ENCODE data around the gene AMER3. TPM values are rescaled to one million over a fixed set of nuclear protein-coding genes. Genes with fewer than 3 reads are reported as not detected.

Gene AMER3
- total and polyA plus RNA-seq, 5 donors = 0.02 TPM; not detected in 4

DNA sequence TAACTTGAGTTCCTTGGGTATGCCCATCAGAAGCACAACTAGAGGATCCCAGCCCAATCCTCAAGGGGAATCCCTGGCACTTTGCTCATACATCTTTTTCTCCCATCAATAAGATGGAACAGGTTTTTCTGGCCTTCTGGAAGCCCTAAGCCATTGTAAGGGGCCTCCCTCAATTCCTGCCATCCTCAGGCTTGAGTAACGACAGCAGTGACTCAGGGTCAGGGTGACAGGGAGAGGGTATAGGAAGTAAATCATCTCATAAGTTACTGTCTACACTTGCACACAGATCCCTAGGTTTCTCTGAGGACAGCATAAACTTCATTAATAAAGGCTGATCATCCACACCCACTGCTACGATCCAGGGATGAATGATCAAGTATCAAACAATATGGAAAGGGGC is 35.0 kb downstream of the AMER3 start:
- H3K27ac ChIP-seq (ENCODE audit: low read length) = no peak overlapping the region
- H3K27me3 ChIP-seq (ENCODE audit: control insufficient read depth, insufficient read depth) = no peaks in the 10 kb centered on the region
- H3K4me1 ChIP-seq (ENCODE audit: control insufficient read depth, insufficient read depth, low read length) = no peaks in the 10 kb centered on the region
- DNase-seq (no peak), ATAC-seq (no peak)
- no peaks in the 10 kb centered on the region for H3K9me3 ChIP-seq (ENCODE audit: control insufficient read depth, low read length)
- H3K4me3 ChIP-seq (ENCODE audit: low read length) = no peak overlapping the region
- WGBS = 86% methylated on average over 2 of the region's 2 CpGs
- intact Hi-C loops (cut with DNase I) = no loop called here

DNA sequence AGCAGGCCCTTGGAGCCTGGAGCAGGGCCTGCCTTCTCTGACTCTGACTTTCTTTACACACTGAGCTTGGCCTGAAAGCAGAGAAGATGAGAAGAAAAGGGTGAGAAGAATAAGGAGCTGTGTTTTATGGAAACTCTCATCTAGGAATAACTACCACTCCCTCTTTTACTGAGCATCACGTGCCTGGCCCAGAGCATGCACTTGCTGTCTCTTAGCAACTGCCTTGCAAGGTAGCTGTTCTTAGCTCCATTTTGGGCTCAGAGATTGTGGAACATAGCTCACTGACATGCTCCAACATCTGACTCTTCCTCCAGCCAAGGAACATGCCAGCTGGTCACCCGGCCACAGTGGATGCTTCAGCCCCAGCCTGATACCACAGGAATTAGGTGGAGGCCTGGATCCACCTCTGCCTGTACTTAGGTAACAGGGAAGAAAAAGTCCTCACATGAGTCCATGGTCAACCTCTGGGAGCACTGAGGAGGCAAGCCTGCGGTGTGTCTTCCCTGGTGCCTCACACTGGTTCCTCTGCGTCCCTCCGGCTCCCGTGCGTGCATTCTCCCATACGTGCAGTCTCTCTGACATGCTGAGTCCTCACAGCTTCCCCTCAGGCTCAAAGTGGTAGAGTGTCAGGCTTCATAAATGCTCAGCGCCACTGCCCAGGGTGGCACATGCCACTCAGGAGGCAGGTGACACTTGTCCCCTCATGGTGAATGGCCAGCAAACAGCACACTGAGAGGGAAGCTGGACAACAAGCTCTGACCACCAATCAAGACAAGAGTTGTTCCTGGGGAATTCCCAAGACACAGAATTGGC is 35.7 kb downstream of the AMER3 start:
- Histone ChIP-seq H3K27ac (ENCODE audit: low read length) (no peak overlapping the region), H3K4me1 (ENCODE audit: control insufficient read depth, insufficient read depth, low read length) (no peaks in the 10 kb centered on the region), H3K4me3 (ENCODE audit: low read length) (no peak overlapping the region), H3K9me3 (ENCODE audit: control insufficient read depth, low read length) (no peaks in the 10 kb centered on the region), H3K27me3 (ENCODE audit: control insufficient read depth, insufficient read depth) (no peaks in the 10 kb centered on the region)
- WGBS = 83% methylated on average over 9 of the region's 9 CpGs
- intact Hi-C loops (cut with DNase I) = no loop called here
- DNase-seq (no peak), ATAC-seq (no peak)

- no peak for DNase-seq
- no peak for ATAC-seq
- H3K4me3 ChIP-seq (ENCODE audit: low read length) = no peak overlapping the region
- 48% methylated on average over 4 of the region's 4 CpGs for WGBS
- no peak overlapping the region for H3K27ac ChIP-seq (ENCODE audit: low read length)
- H3K27me3 ChIP-seq (ENCODE audit: control insufficient read depth, insufficient read depth) = no peaks in the 10 kb centered on the region
- H3K4me1 ChIP-seq (ENCODE audit: control insufficient read depth, insufficient read depth, low read length) = no peaks in the 10 kb centered on the region
- intact Hi-C loops (cut with DNase I) = no loop called here
- no peaks in the 10 kb centered on the region for H3K9me3 ChIP-seq (ENCODE audit: control insufficient read depth, low read length)
Observed at GRCh38 chr2:130791617-130791939, 36.2 kb downstream of the AMER3 start.

- Histone ChIP-seq H3K4me3 (ENCODE audit: low read length) (no peak overlapping the region), H3K27me3 (ENCODE audit: control insufficient read depth, insufficient read depth) (no peaks in the 10 kb centered on the region), H3K27ac (ENCODE audit: low read length) (no peak overlapping the region), H3K4me1 (ENCODE audit: control insufficient read depth, insufficient read depth, low read length) (no peaks in the 10 kb centered on the region), H3K9me3 (ENCODE audit: control insufficient read depth, low read length) (no peaks in the 10 kb centered on the region)
- ATAC-seq (no peak), DNase-seq (no peak)
- intact Hi-C loops (cut with DNase I) = loop anchor here (5.0 kb wide), 3 partner anchors 77 to 127 kb away; no protein-coding TSS in a partner anchor
- WGBS = 58% methylated on average over 2 of the region's 2 CpGs
Observed at GRCh38 chr2:130795431-130795830, 40.1 kb downstream of the AMER3 start.

DNA sequence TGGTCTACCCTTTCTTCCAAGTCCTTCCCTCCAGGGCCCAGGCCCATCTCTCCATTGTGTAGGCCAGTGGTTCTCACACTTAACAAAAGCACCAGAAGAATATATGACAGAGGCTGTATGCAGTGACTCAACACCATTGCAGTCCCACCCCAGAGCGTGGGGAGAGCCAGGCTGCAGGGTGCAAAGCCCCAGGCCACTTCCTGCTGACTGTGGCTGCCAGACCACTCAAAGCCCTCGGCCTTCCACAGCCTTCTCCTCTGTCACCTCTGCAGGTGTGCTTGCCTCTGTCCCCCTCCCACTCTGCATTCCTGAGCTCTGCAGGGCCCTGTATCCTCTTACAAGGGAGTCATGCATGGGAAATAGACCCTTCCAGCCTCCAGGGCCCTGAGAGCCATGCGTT is 41.0 kb downstream of the AMER3 start:
- 72% methylated on average over 3 of the region's 3 CpGs for WGBS
- intact Hi-C loops (cut with DNase I) = loop anchor here (2.0 to 5.0 kb wide), 4 partner anchors 76 to 126 kb away; no protein-coding TSS in a partner anchor
- Histone ChIP-seq H3K27ac (ENCODE audit: low read length) (no peak overlapping the region), H3K27me3 (ENCODE audit: control insufficient read depth, insufficient read depth) (no peaks in the 10 kb centered on the region), H3K4me3 (ENCODE audit: low read length) (no peak overlapping the region), H3K9me3 (ENCODE audit: control insufficient read depth, low read length) (no peaks in the 10 kb centered on the region), H3K4me1 (ENCODE audit: control insufficient read depth, insufficient read depth, low read length) (no peaks in the 10 kb centered on the region)
- ATAC-seq (no peak), DNase-seq (no peak)

DNA sequence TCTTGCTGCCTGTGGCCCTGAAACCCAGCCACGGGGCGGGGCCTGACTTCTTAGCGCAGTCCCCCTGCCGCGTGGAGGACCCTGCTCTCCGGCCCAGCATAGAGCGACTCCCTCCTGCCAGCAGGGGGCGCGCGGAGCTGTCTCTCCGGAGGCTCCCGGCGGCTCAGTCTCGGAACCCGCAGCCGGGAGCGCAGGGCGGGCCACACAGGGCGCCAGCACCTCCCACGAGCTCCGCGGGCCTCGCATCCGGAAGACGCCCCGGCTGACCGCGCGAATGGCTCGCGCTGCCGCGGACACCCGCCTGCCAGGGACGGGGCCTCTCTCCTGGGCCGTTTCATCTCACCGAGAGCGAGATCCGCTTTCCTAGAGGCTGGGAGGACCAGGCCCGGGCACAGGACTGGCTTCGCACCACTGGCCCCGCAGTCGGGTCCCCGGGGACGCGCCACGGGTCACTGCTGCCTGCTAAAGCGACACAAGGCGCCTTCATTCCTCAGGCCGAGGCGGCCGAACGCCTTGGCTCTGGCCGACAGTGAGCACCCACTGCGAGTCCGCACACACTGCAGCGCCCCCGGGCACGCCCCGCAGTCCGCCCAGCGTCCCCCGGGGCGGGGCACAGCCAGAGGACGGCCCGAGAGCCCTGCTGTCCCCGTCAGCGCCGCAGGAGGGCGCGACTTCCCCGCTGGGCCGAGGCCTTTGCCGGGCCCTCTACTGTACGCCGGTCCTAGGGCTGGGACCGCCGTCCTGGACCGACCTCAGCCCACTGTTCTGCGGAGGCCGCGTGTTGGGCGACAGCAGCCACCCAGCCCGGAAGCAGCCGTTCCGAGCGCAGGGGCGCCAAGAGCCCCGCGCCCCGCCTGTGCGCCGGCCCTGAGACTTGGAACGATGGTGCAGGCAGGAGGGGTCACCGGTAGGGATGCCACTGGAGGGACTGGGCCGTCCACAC is 42.4 kb downstream of the AMER3 start:
- WGBS = under 1% methylated on average over 96 of the region's 96 CpGs
- Histone ChIP-seq H3K4me1 (ENCODE audit: control insufficient read depth, insufficient read depth, low read length) (no peaks in the 10 kb centered on the region), H3K4me3 (ENCODE audit: low read length) (peak overlapping the region; percentile 61), H3K27ac (ENCODE audit: low read length) (peak overlapping the region; percentile 38), H3K27me3 (ENCODE audit: control insufficient read depth, insufficient read depth) (no peaks in the 10 kb centered on the region), H3K9me3 (ENCODE audit: control insufficient read depth, low read length) (no peaks in the 10 kb centered on the region)
- DNase-seq (peak; percentile 94 to 97 (median 96)), ATAC-seq (peak; percentile 97 to 98)
- intact Hi-C loops (cut with DNase I) = loop anchor here (2.0 to 5.0 kb wide), 4 partner anchors 75 to 125 kb away; no protein-coding TSS in a partner anchor

DNA sequence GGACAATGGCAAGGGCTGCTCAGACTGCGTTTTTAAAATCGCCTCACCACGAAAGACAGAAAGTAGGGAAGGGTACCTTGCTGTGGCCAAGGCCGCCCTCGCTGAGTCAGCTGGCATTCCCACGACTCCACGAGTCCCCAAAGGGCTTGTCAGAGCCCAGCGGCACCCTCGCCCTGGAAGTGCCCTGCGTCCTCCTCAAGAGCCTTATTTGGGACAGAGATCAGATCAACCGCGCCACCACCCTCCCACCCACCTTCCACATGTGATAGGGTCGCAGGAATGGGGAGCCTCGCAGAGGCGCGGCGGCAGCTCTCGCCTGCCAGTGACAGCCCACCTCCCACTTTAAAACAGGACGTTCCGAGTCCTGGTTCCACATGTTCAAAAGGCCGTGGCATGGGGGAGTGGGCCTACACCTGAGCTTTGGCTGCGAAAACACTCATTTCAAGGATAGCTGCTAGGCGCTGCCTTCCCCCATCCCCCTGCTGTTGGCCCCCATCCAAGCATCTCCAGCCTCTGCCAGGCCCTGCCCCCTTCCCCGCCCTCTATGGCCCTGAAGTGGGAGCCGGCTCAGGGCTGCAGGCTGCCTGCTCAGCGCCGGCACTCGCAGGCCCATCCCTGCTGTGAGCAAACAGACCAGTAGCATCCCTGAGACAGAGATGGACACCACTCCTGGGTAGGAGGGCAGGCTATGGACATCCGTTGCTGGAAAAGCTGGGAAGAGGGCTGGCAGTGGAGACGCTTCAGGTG is 43.3 kb downstream of the AMER3 start:
- H3K27ac ChIP-seq (ENCODE audit: low read length) = no peak overlapping the region
- no peaks in the 10 kb centered on the region for H3K4me1 ChIP-seq (ENCODE audit: control insufficient read depth, insufficient read depth, low read length)
- peak overlapping the region; percentile 61 for H3K4me3 ChIP-seq (ENCODE audit: low read length)
- no peaks in the 10 kb centered on the region for H3K27me3 ChIP-seq (ENCODE audit: control insufficient read depth, insufficient read depth)
- intact Hi-C loops (cut with DNase I) = loop anchor here (5.0 kb wide), 3 partner anchors 74 to 124 kb away; no protein-coding TSS in a partner anchor
- peak; percentile 17 to 45 for ATAC-seq
- no peaks in the 10 kb centered on the region for H3K9me3 ChIP-seq (ENCODE audit: control insufficient read depth, low read length)
- 15% methylated on average over 30 of the region's 30 CpGs for WGBS
- peak; percentile 48 to 80 (median 77) for DNase-seq

- Histone ChIP-seq H3K4me1 (ENCODE audit: control insufficient read depth, insufficient read depth, low read length) (no peaks in the 10 kb centered on the region), H3K4me3 (ENCODE audit: low read length) (no peak overlapping the region), H3K9me3 (ENCODE audit: control insufficient read depth, low read length) (no peaks in the 10 kb centered on the region), H3K27me3 (ENCODE audit: control insufficient read depth, insufficient read depth) (no peaks in the 10 kb centered on the region), H3K27ac (ENCODE audit: low read length) (no peak overlapping the region)
- intact Hi-C loops (cut with DNase I) = loop anchor here (5.0 kb wide), 3 partner anchors 73 to 123 kb away; no protein-coding TSS in a partner anchor
- ATAC-seq = no peak
- 88% methylated on average over 1 of the region's 1 CpG for WGBS
- DNase-seq = no peak
Observed at GRCh38 chr2:130799295-130799694, 44.0 kb downstream of the AMER3 start.

GRCh38 chr2:130805613-130806012 is 50.3 kb downstream of the AMER3 start:
- Histone ChIP-seq H3K4me1 (ENCODE audit: control insufficient read depth, insufficient read depth, low read length) (no peaks in the 10 kb centered on the region), H3K9me3 (ENCODE audit: control insufficient read depth, low read length) (no peaks in the 10 kb centered on the region), H3K27me3 (ENCODE audit: control insufficient read depth, insufficient read depth) (no peaks in the 10 kb centered on the region), H3K27ac (ENCODE audit: low read length) (no peak overlapping the region), H3K4me3 (ENCODE audit: low read length) (no peak overlapping the region)
- 81% methylated on average over 4 of the region's 4 CpGs for WGBS
- intact Hi-C loops (cut with DNase I) = no loop called here
- ATAC-seq (no peak), DNase-seq (no peak)

GRCh38 chr2:130806370-130806769 is 51.0 kb downstream of the AMER3 start:
- intact Hi-C loops (cut with DNase I) = no loop called here

More at GRCh38 chr2:130806370-130806769, 51.0 kb downstream of the AMER3 start:
- DNase-seq (no peak), ATAC-seq (no peak)
- WGBS = 58% methylated on average over 4 of the region's 4 CpGs
- H3K27me3 ChIP-seq (ENCODE audit: control insufficient read depth, insufficient read depth) = no peaks in the 10 kb centered on the region
- no peaks in the 10 kb centered on the region for H3K9me3 ChIP-seq (ENCODE audit: control insufficient read depth, low read length)
- H3K4me1 ChIP-seq (ENCODE audit: control insufficient read depth, insufficient read depth, low read length) = no peaks in the 10 kb centered on the region
- H3K4me3 ChIP-seq (ENCODE audit: low read length) = no peak overlapping the region
- H3K27ac ChIP-seq (ENCODE audit: low read length) = no peak overlapping the region
